OCI-LY3 (cell line): ENCODE measurements around the gene MYOD1.

ENCODE experiments used
- H2AFZ ChIP-seq: fragments of 200-600, 300-600 bp; shearing (Covaris generic); 2 replicates; pipeline ENCODE4 v1.6.0; 2014; ENCODE audit warnings: antibody characterized with exemption, low read depth, low read length
- H3K27ac ChIP-seq: fragments of 200-600, 300-600 bp; sonication (generic); 2 replicates; pipeline ENCODE4 v1.5.1; 2014; ENCODE audit warnings: mild to moderate bottlenecking, low read length, moderate library complexity, mixed read lengths
- H3K27me3 ChIP-seq: fragments of 200-600, 300-600 bp; sonication (generic); 2 replicates; pipeline ENCODE4 v1.6.1; 2014; ENCODE audit warnings: low read depth, low read length, mixed read lengths
- H3K36me3 ChIP-seq: fragments of 200-600, 300-600 bp; sonication (generic); replicated peaks from 2 replicates; pipeline ENCODE3; 2014; ENCODE audit warnings: low read depth, low read length, mixed read lengths
- H3K4me1 ChIP-seq: fragments of 300-600, 200-600 bp; sonication (generic); 2 replicates; pipeline ENCODE4 v1.6.1; 2014; ENCODE audit warnings: low read length, mixed read lengths
- H3K4me2 ChIP-seq: fragments of 200-600, 300-600 bp; sonication (generic); 2 replicates; pipeline ENCODE4 v1.6.1; 2014; ENCODE audit warnings: low read length, mixed read lengths
- H3K4me3 ChIP-seq: fragments of 300-600, 200-600 bp; sonication (generic); 2 replicates; pipeline ENCODE4 v1.5.1; 2014; ENCODE audit warnings: antibody characterized with exemption, mild to moderate bottlenecking, low read length, moderate library complexity
- H3K79me2 ChIP-seq: fragments of 300-600, 200-600 bp; shearing (Covaris generic); 2 replicates; pipeline ENCODE4 v1.6.1; 2014; ENCODE audit warnings: mild to moderate bottlenecking, low read length, mixed read lengths
- H3K9ac ChIP-seq: fragments of 300-600, 200-600 bp; shearing (Covaris generic); 2 replicates; pipeline ENCODE4 v1.6.0; 2014; ENCODE audit warnings: mild to moderate bottlenecking, low read length, moderate library complexity
- H3K9me3 ChIP-seq: fragments of 200-600, 300-600 bp; shearing (Covaris generic); 2 replicates; pipeline ENCODE4 v1.6.1; 2014; ENCODE audit warnings: low read length, mixed read lengths; ENCODE audit not compliant: insufficient read depth
- H4K20me1 ChIP-seq: fragments of 200-600, 300-600 bp; sonication (generic); 2 replicates; pipeline ENCODE4 v1.6.1; 2016; ENCODE audit warnings: low read length, mixed read lengths; ENCODE audit not compliant: insufficient read depth
- EZH2phosphoT487 ChIP-seq: fragments of 200-600 bp; shearing (Covaris generic); IDR thresholded peaks from 2 replicates; pipeline ENCODE4 v1.6.1; 2018; ENCODE audit warnings: antibody characterized with exemption, mixed run types, low read depth
- TF ChIP-seq, protein P1 (sequence below): fragments of 200-600, 300-600 bp; sonication (generic); IDR thresholded peaks from 2 replicates; pipeline ENCODE4 v1.5.1; 2014; ENCODE audit warnings: antibody characterized with exemption, low read length, low read depth

MYOD1 gene

DNA sequence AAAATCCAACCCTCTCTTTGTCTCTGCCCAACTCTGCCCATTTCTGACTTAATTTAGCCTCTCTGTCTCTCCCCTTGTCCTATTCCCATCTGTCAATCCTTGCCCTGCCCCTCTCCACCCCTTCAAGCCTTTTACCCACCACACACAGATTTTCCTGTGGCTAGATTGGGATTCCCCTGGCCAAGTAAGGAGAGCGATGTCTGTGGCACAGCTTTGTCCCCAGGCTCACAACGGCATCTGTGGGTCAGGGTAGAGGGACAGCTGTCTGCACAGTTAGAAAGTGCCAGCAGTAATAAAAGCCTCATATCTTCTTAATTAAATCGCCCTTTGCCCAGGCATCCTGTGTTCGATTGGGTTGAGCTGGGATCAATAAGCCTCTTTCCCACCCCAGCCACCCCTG lies 13.9 kb downstream of the MYOD1 start:
- Histone ChIP-seq H3K9ac (no peak overlapping the region), H3K4me1 (no peaks in the 10 kb centered on the region), H3K79me2 (no peaks in the 10 kb centered on the region), H3K4me3 (no peak overlapping the region), H3K4me2 (no peak overlapping the region), H3K27me3 (peaks cover 6% of the 10 kb centered on the region; the same call in 1 of the 2 replicates), H3K27ac (no peak overlapping the region), H4K20me1 (0 out of 2 replicates have a peak, but pooled peaks cover 3% of the 10 kb centered on the region), H3K9me3 (no peaks in the 10 kb centered on the region), H2AFZ (no peak overlapping the region), H3K36me3 (no peaks in the 10 kb centered on the region)
- TF ChIP-seq, protein P1, sequence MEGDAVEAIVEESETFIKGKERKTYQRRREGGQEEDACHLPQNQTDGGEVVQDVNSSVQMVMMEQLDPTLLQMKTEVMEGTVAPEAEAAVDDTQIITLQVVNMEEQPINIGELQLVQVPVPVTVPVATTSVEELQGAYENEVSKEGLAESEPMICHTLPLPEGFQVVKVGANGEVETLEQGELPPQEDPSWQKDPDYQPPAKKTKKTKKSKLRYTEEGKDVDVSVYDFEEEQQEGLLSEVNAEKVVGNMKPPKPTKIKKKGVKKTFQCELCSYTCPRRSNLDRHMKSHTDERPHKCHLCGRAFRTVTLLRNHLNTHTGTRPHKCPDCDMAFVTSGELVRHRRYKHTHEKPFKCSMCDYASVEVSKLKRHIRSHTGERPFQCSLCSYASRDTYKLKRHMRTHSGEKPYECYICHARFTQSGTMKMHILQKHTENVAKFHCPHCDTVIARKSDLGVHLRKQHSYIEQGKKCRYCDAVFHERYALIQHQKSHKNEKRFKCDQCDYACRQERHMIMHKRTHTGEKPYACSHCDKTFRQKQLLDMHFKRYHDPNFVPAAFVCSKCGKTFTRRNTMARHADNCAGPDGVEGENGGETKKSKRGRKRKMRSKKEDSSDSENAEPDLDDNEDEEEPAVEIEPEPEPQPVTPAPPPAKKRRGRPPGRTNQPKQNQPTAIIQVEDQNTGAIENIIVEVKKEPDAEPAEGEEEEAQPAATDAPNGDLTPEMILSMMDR: no peak

DNA sequence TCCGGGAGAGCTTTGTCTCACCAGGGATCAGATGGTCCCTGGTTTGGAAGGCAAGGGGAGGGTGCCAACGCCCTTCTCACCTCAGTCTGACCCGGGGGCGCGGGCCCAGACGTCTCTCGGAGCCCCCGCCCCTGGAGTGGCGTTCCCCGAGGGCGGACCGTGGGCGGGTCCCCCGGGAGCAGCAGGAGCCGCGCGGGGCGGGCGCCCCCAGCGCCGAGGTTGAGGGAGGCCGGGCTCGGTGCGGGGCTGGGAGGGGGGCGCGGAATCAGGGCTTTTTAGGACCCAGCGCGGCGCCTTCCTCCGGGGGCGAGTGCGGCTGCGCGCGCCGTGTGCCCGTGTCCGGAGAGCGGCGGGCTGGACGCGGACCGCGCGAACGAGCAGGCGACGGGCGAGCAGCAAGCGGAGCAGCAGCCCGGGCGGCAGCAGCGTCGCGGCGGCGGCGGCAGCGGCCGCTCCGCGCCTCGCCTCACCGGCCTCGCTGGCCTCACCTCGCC lies 15.1 kb downstream of the MYOD1 start, which contains the start of gene KCNC1:
KCNC1 (plus strand) TSS at position 364 of the 494 bp plus-strand sequence. CDS start 1,222 bp downstream, outside the sequence.
- H4K20me1 ChIP-seq: 0 out of 2 replicates have a peak, but pooled peaks cover 3% of the 10 kb centered on the region
- no peaks in the 10 kb centered on the region for H3K79me2 ChIP-seq
- peak within 1 kb of the TSS; percentile 68 for H3K4me2 ChIP-seq
- H3K9me3 ChIP-seq: no peaks in the 10 kb centered on the region
- H3K4me1 ChIP-seq: no peaks in the 10 kb centered on the region
- TF ChIP-seq, protein P1: no peak
- TF ChIP-seq EZH2phosphoT487: no peak
- no peak within 1 kb of the TSS for H3K9ac ChIP-seq
- H3K36me3 ChIP-seq: no peaks in the 10 kb centered on the region
- H3K4me3 ChIP-seq: peak within 1 kb of the TSS; percentile 69
- no peak within 1 kb of the TSS for H3K27ac ChIP-seq
- H2AFZ ChIP-seq: no peak within 1 kb of the TSS
- H3K27me3 ChIP-seq: no peaks in the 10 kb centered on the region

- no peaks in the 10 kb centered on the region for H3K79me2 ChIP-seq
- no peak overlapping the region for H3K9ac ChIP-seq
- no peaks in the 10 kb centered on the region for H3K4me1 ChIP-seq
- H2AFZ ChIP-seq: no peak overlapping the region
- H3K27me3 ChIP-seq: no peaks in the 10 kb centered on the region
- no peak for TF ChIP-seq EZH2phosphoT487
- TF ChIP-seq, protein P1: no peak
- 0 out of 2 replicates have a peak, but pooled peaks cover 3% of the 10 kb centered on the region for H4K20me1 ChIP-seq
- peak overlapping the region; percentile 69 for H3K4me3 ChIP-seq
- no peaks in the 10 kb centered on the region for H3K9me3 ChIP-seq
- no peak overlapping the region for H3K27ac ChIP-seq
- H3K36me3 ChIP-seq: no peaks in the 10 kb centered on the region
- H3K4me2 ChIP-seq: peak overlapping the region; percentile 68
These were observed 15.8 kb downstream of the MYOD1 start for GRCh38 chr11:17734986-17735817.

DNA sequence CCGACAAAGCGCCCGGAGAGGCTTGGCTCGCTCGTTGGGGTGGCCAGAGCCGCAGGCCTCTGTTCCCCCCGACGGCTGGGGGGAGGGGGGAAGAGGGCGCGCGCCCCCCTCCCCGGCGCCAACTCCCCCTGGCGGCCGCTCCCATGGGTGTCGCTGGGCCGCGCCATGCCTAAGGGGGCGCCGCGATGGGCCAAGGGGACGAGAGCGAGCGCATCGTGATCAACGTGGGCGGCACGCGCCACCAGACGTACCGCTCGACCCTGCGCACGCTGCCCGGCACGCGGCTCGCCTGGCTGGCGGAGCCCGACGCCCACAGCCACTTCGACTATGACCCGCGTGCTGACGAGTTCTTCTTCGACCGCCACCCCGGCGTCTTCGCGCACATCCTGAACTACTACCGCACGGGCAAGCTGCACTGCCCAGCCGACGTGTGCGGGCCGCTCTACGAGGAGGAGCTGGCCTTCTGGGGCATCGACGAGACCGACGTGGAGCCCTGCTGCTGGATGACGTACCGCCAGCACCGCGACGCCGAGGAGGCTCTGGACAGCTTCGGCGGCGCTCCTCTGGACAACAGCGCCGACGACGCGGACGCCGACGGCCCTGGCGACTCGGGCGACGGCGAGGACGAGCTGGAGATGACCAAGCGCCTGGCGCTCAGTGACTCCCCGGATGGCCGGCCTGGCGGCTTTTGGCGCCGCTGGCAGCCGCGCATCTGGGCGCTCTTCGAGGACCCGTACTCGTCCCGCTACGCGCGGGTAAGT lies 16.6 kb downstream of the MYOD1 start:
- no peaks in the 10 kb centered on the region for H3K27me3 ChIP-seq
- no peaks in the 10 kb centered on the region for H4K20me1 ChIP-seq
- no peak overlapping the region for H3K4me2 ChIP-seq
- no peak overlapping the region for H3K27ac ChIP-seq
- H3K9me3 ChIP-seq: no peaks in the 10 kb centered on the region
- no peaks in the 10 kb centered on the region for H3K4me1 ChIP-seq
- H3K4me3 ChIP-seq: no peak overlapping the region
- H3K9ac ChIP-seq: no peak overlapping the region
- H2AFZ ChIP-seq: no peak overlapping the region
- no peaks in the 10 kb centered on the region for H3K36me3 ChIP-seq
- no peaks in the 10 kb centered on the region for H3K79me2 ChIP-seq
- TF ChIP-seq, protein P1: no peak
- TF ChIP-seq EZH2phosphoT487: no peak
